Lower leg skin (tissue), 3 donors: ENCODE measurements around the gene IL27RA.

Experiments used
- POLR2A ChIP-seq, 2 donors: fragments of 450-650 bp; IDR thresholded peaks; one replicate each; pipeline ENCODE4 v1.6.1; 2016 to 2017; ENCODE audit warnings: antibody characterized with exemption in 2 of 2, mild to moderate bottlenecking in 1 of 2, moderate library complexity in 1 of 2
- TF ChIP-seq, protein P1 (sequence below), 3 donors: fragments of 450-650 bp; IDR thresholded peaks; one replicate each; pipeline ENCODE4 v1.5.1; 2016; ENCODE audit warnings: antibody characterized with exemption in 3 of 3, mild to moderate bottlenecking in 3 of 3, moderate library complexity in 2 of 3

DNA sequence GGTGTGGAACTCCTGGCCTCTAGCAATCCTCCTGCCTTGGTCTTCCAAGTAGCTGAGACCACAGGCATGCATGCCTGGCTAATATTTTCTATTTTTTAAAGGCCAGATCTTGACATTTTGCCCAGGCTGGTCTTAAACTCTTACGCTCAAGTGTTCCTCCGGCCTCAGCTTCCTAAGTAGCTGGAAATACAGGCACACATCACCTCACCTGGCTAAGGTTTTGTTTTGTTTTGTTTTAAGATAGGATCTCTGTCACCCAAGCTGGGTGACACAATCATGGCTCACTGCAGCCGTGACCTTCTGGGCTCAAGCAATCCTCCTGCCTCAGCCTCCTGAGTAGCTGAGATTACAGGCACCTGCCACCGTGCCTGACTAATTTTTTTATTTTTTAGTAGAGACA, 9.1 kb upstream of the IL27RA start:
- TF ChIP-seq POLR2A (IDR thresholded peaks at IDR 0.05): no peak
- TF ChIP-seq, protein P1, sequence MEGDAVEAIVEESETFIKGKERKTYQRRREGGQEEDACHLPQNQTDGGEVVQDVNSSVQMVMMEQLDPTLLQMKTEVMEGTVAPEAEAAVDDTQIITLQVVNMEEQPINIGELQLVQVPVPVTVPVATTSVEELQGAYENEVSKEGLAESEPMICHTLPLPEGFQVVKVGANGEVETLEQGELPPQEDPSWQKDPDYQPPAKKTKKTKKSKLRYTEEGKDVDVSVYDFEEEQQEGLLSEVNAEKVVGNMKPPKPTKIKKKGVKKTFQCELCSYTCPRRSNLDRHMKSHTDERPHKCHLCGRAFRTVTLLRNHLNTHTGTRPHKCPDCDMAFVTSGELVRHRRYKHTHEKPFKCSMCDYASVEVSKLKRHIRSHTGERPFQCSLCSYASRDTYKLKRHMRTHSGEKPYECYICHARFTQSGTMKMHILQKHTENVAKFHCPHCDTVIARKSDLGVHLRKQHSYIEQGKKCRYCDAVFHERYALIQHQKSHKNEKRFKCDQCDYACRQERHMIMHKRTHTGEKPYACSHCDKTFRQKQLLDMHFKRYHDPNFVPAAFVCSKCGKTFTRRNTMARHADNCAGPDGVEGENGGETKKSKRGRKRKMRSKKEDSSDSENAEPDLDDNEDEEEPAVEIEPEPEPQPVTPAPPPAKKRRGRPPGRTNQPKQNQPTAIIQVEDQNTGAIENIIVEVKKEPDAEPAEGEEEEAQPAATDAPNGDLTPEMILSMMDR (IDR thresholded peaks at IDR 0.05): no peak
